A673 (cell line): ENCODE results near the gene SEMA5A. TPM values are rescaled to one million over a fixed set of nuclear protein-coding genes. Genes with fewer than 3 reads are reported as not detected.

ENCODE experiments used
- BruUV-seq: library from RNA; stranded (reverse); fragments of 400-500 nt; replicated peaks from 2 replicates; lab custom pipeline; 2021; lab: Mats Ljungman, UMichigan
- CTCF ChIA-PET: fragments of 300-600 bp; sonication (Branson Sonifier 250); formaldehyde crosslinking; loops from one replicate; lab custom pipeline; 2022; ENCODE audit warnings: antibody characterized with exemption; lab: Charles Lee
- POLR2A ChIA-PET: fragments of 300-600 bp; sonication (Branson Sonifier 250); formaldehyde crosslinking; loops from one replicate; lab custom pipeline; 2022; ENCODE audit warnings: antibody characterized with exemption; ENCODE audit not compliant: low non-redundant PET; lab: Charles Lee
- DNase-seq: peaks from one replicate; pipeline ENCODE4 v3.0.0-alpha.2; 2015; ENCODE audit warnings: low spot score
- H3K27ac ChIP-seq: fragments of 200-600 bp; sonication (generic); 2 replicates; pipeline ENCODE4 v1.5.1; 2016; ENCODE audit warnings: mixed run types, low read depth, mild to moderate bottlenecking, mixed read lengths, antibody characterized with exemption, low read length; ENCODE audit not compliant: poor library complexity, severe bottlenecking
- H3K27me3 ChIP-seq: fragments of 200-600 bp; sonication (generic); replicated peaks from 2 replicates; pipeline ENCODE4 v1.6.1; 2017; ENCODE audit warnings: mixed run types, low read depth, mild to moderate bottlenecking, mixed read lengths, antibody characterized with exemption, low read length; ENCODE audit not compliant: insufficient read depth, poor library complexity
- H3K36me3 ChIP-seq: fragments of 200-600 bp; sonication (generic); 2 replicates; pipeline ENCODE4 v1.6.1; 2016; ENCODE audit warnings: mixed run types, mild to moderate bottlenecking, mixed read lengths, antibody characterized with exemption, low read length; ENCODE audit not compliant: insufficient read depth, poor library complexity, severe bottlenecking
- H3K4me1 ChIP-seq: fragments of 200-600 bp; sonication (generic); 2 replicates; pipeline ENCODE4 v1.6.1; 2017; ENCODE audit warnings: mixed run types, mild to moderate bottlenecking, mixed read lengths, antibody characterized with exemption, low read length; ENCODE audit not compliant: insufficient read depth, poor library complexity, severe bottlenecking
- H3K4me3 ChIP-seq: fragments of 200-600 bp; sonication (generic); 2 replicates; pipeline ENCODE4 v1.5.1; 2016; ENCODE audit warnings: low read depth, mixed run types, mild to moderate bottlenecking, mixed read lengths, low read length; ENCODE audit not compliant: poor library complexity, severe bottlenecking
- H3K9me3 ChIP-seq: fragments of 200-600 bp; sonication (generic); 2 replicates; pipeline ENCODE4 v1.6.1; 2016; ENCODE audit warnings: mixed run types, low read depth, mild to moderate bottlenecking, mixed read lengths, antibody characterized with exemption, low read length; ENCODE audit not compliant: poor library complexity, severe bottlenecking
- EZH2 ChIP-seq: fragments of 200-600 bp; sonication (generic); IDR thresholded peaks from 2 replicates; pipeline ENCODE4 v1.6.1; 2017; ENCODE audit warnings: borderline replicate concordance, low read depth, mild to moderate bottlenecking, mixed read lengths, antibody characterized with exemption, low read length; ENCODE audit not compliant: poor library complexity, severe bottlenecking
- intact Hi-C: fragments of 100-400 bp; cut with micrococcal nuclease; formaldehyde crosslinking; loops from one replicate; pipeline ENCODE4 v1.10.0; 2022; ENCODE audit not compliant: unreplicated experiment
- total RNA-seq: library from RNA; stranded (reverse); gene quantifications from 2 replicates; pipeline ENCODE4 v1.2.3, GENCODE V29; 2021
- TF ChIP-seq, protein P1 (sequence below): fragments of 300-800, 200-600 bp; sonication (generic); conservative IDR thresholded peaks from 2 replicates; pipeline ENCODE4 v1.5.1; 2017; ENCODE audit warnings: low read depth, mild to moderate bottlenecking, antibody characterized with exemption, low read length, moderate library complexity, mixed read lengths

The SEMA5A gene
- total RNA-seq, 1 experiment from 2014 or later, result 0.17 TPM

DNA sequence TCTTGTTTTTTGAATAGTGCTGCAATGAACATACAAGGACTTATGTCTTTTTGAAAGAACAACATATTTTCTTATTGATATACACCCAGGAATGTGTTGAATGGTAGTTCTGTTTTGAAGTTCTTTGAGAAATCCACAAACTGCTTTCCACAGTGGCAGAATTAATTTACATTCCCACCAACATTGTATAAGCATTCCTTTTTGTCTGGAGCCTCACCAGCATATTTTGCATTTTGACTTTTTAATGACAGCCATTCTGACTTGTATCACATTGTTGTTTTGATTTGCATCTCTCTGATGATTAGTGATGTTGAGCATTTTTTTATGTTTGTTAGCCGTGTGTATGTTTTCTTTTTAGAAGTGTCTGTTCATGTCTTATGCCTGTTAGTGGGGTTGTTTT, 524.9 kb downstream of the SEMA5A start:
- no TSS peak for BruUV-seq
- Histone ChIP-seq H3K9me3 (peaks cover 46% of the 10 kb centered on the region), H3K4me1 (no peaks in the 10 kb centered on the region), H3K27ac (no peak overlapping the region), H3K36me3 (no peaks in the 10 kb centered on the region), H3K27me3 (no peaks in the 10 kb centered on the region), H3K4me3 (no peak overlapping the region)
- DNase-seq, result no peak
- intact Hi-C loops, result no loop called here
- POLR2A ChIA-PET, result no interaction called here
- CTCF ChIA-PET, result no interaction called here
- TF ChIP-seq, protein P1, sequence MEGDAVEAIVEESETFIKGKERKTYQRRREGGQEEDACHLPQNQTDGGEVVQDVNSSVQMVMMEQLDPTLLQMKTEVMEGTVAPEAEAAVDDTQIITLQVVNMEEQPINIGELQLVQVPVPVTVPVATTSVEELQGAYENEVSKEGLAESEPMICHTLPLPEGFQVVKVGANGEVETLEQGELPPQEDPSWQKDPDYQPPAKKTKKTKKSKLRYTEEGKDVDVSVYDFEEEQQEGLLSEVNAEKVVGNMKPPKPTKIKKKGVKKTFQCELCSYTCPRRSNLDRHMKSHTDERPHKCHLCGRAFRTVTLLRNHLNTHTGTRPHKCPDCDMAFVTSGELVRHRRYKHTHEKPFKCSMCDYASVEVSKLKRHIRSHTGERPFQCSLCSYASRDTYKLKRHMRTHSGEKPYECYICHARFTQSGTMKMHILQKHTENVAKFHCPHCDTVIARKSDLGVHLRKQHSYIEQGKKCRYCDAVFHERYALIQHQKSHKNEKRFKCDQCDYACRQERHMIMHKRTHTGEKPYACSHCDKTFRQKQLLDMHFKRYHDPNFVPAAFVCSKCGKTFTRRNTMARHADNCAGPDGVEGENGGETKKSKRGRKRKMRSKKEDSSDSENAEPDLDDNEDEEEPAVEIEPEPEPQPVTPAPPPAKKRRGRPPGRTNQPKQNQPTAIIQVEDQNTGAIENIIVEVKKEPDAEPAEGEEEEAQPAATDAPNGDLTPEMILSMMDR, result no peak
- TF ChIP-seq EZH2, result no peak

DNA sequence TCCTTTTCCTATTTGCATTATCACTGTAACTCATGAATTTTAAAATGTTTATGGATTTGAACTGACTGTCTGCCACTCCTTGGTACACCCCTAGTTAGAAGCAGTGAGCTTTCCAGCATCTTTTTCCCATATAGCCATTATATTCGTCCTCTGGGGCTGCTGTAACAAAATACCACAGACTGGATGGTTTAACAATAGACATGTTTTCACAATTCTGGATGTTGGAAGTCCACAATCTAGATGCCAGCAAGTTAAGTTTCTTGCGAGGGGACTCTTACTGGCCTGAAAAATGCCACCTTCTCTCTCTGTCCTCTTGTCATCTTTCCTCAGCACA, 530.0 kb downstream of the SEMA5A start:
- ChIA-PET CTCF (no interaction called here), POLR2A (no interaction called here)
- Histone ChIP-seq H3K27me3 (no peaks in the 10 kb centered on the region), H3K36me3 (no peaks in the 10 kb centered on the region), H3K4me3 (no peak overlapping the region), H3K4me1 (no peaks in the 10 kb centered on the region), H3K27ac (no peak overlapping the region), H3K9me3 (peaks cover 25% of the 10 kb centered on the region)
- intact Hi-C loops, result no loop called here
- BruUV-seq, result no TSS peak
- DNase-seq, result no peak
- TF ChIP-seq, protein P1, result no peak
- TF ChIP-seq EZH2, result no peak

DNA sequence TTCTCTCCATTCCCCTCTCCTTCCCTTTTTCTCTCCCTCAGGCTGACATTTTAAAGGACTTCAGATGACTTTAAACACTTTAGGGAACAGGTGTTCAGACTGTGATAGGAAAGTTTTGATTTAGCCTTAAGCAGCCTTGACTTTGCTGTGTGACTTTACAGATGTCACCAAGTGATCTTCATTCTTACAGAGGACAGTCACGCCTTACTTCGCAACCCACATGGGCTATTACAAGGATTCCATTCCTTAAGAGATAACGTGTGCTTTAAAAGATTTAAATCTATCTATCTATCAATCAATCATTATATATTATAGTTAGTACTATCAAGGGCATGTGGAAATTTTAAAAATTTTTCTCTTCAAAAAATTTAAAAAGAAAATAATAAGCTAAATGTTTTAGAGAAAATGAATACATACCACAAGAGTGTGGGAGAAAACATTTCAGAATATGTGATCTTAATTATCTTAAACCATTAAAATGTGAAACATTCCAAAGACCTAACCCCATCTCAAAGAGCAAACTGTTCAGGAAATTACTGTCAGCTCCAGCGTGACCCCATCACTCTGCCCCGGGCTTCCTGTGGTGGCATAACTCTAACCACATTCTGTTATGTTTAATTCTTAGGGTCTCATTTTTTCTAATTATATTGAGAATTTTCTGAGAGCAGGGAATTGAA, 530.5 kb downstream of the SEMA5A start:
- no TSS peak for BruUV-seq
- ChIA-PET POLR2A (no interaction called here), CTCF (no interaction called here)
- Histone ChIP-seq H3K36me3 (no peaks in the 10 kb centered on the region), H3K27me3 (no peaks in the 10 kb centered on the region), H3K4me1 (no peaks in the 10 kb centered on the region), H3K9me3 (peaks cover 26% of the 10 kb centered on the region), H3K4me3 (no peak overlapping the region), H3K27ac (no peak overlapping the region)
- TF ChIP-seq, protein P1, result no peak
- TF ChIP-seq EZH2, result no peak
- no peak for DNase-seq
- intact Hi-C loops, result no loop called here
